ENCODE results near the gene EPHB1.

Gene EPHB1

GRCh38 chr3:134887536-134887935 lies 92.5 kb downstream of the EPHB1 start:
- DNase-seq = no peak

DNA sequence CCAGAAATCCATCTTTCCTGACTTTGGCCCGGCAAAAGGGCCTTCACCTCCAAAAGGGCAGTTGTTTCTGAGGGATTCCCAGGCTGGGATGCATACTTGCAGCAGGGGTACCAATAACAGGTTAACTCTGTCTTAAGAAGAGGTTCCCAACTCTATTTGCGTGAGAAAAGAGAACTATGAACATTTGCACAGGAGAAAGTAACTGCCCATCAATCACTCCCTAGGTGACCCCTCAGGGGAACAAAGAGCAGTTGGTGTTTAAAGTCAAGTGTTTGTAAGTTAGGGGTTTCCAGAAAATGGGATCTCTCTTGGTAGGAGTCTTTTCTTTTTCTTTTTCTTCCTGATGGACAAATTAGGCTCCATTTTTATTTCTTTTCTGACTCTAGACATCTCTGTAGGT lies 97.3 kb downstream of the EPHB1 start:
- no peak for DNase-seq

DNA sequence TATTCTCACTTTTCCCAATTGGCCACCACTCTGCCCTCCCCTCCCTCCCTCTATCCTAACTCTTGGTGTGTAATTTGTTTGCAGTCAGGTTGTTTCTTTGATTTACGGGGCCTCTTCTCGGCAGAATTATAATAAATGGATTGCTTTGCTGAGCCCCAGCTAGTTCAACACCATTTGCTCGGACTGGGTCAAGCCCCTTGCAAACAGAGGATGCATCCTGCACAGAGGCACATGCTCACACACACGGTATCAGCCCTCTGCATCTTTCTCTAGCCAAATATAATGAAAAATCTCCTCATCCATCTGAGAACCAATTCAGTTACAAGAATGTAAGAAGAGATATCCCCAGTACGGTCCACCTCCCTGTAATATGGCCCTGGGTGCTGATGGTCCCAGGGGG lies 97.7 kb downstream of the EPHB1 start:
- no peak for DNase-seq

GRCh38 chr3:134894533-134894932 lies 99.5 kb downstream of the EPHB1 start:
- no peak for DNase-seq

DNA sequence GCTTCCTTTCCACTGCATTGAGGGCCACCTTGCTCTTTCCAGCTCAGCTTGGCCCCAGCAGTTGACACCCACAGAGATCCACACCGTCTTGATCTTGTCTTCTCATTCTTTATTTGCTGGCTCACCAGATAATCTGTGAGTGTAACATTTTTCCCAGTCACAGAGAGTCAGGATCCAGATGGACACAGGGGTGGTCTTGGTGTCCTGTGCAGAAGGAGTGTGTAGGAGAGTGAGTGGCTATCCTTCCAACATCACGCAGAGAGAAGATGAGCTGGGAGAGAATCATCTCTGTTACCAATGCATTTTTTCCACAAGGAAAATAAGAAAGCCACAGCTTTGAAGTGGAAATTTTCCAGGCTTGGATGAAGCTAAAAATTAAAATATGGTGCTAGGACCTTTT lies 100.1 kb downstream of the EPHB1 start:
- no peak for DNase-seq

DNA sequence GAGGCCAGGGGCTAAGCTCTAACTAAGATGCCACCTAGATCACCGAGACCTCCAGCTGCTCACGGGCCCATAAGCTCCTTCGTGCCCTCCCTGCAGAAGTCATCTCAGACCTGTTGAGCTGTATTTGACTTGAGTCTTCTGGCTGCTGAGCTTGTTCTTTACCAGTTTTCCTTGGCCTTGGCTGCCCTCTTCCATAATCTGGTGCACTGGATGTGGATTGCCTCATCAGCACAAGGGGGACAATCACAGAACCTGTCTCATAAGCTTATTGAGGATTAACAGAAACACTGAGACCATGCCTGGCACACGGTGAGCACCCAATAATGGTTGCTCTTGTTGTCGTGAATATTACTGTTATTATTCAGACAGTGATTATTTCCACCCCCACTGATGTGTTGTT lies 101.1 kb downstream of the EPHB1 start:
- no peak for DNase-seq

DNA sequence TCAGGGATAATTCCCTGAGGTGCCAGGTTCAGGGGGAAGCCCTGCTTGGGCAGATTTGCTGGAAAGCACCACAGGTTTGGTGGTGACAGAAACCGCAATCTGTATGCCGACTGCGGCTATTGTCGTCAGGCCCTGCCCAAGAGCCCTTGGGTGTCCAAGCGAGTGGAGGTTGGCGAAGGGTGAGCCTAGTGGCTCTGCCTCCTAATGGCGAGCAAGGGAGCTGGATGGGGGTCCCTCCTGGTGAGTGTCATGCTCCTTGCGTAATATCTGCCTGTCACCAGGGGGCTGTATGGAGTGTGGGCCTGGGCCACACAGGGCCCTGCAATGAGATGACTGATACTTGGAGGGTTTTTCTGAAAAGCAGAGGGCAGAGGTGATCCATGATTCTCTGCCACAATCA lies 101.6 kb downstream of the EPHB1 start:
- no peak for DNase-seq

- DNase-seq = no peak
Measured at GRCh38 chr3:134897391-134898141, 102.5 kb downstream of the EPHB1 start.

- no peak for DNase-seq
Measured at GRCh38 chr3:134898181-134898754, 103.2 kb downstream of the EPHB1 start.

GRCh38 chr3:134899786-134900185 lies 104.7 kb downstream of the EPHB1 start:
- DNase-seq = no peak

GRCh38 chr3:134900482-134900881 lies 105.4 kb downstream of the EPHB1 start:
- DNase-seq = no peak

DNA sequence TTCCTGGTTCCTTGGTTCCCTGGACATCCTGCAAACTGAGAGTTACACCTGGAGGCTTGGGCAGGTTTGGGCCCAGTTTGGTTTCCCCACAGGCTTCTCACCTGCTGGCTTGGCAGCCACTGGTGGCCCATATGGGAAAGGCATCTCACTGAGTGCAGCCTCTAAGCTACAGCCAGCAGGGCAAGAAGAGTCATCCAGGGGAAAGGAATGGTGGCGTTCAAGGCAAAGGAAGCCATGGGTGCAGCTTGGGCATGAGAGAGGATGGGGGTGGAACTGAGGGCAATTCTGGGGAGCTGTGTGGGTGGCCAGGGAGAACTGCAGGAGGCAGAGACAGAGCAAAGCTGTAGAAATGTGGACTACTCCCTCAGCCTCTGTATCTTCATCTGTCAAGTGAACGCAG lies 106.4 kb downstream of the EPHB1 start:
- DNase-seq = no peak

- no peak for DNase-seq
Measured at GRCh38 chr3:134903837-134904236, 108.8 kb downstream of the EPHB1 start.

GRCh38 chr3:134904241-134904771 lies 109.2 kb downstream of the EPHB1 start:
- no peak for DNase-seq

GRCh38 chr3:134904776-134905646 lies 110.0 kb downstream of the EPHB1 start:
- DNase-seq = no peak

GRCh38 chr3:134905647-134905935 lies 110.5 kb downstream of the EPHB1 start:
- no peak for DNase-seq

- DNase-seq = no peak
Measured at GRCh38 chr3:134908271-134908670, 113.2 kb downstream of the EPHB1 start.

GRCh38 chr3:134910026-134910425 lies 115.0 kb downstream of the EPHB1 start:
- DNase-seq = no peak

GRCh38 chr3:134911586-134912548 lies 116.8 kb downstream of the EPHB1 start:
- no peak for DNase-seq

- DNase-seq = no peak
Measured at GRCh38 chr3:134916276-134916961, 121.4 kb downstream of the EPHB1 start.

DNA sequence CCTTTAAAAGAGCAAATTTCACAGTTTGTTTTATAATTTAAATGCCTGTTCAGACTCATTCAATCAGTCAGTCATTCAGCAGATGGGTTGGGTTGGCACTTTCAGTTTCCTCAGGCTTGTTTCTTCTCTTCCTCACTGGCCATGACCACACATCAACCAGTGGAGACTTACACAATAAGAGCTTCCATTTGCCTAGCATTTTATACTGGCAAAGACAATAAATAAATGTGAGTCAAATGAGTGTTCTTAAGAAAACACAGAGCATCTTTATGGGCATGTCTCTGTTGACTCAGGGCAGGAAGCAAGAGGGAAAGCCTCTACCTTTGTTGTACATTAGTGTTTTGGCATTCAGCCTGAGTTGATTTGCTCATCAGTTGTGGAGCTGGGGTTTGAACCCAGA lies 122.6 kb downstream of the EPHB1 start:
- no peak for DNase-seq

DNA sequence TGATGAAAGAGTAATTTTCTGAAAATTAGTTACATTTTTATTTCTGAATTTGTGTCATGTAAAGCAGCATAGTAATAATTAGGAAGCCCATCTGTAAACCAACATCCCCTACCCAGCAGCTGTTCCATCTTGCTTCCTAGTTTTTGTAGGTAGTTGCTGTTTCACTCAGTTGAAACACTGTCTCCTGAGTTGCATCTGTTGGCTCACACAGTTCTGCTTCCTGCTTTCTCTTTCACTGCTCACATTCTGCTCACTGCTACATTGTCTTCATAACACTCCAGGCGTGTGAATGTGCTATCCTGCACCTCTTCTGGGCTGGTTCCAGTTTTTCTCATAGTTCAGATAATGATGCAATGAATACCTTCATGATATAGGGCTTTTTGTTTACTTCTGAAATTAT lies 123.4 kb downstream of the EPHB1 start:
- DNase-seq = no peak
